Sigmoid colon (tissue), 4 donors: ENCODE results near the gene HIVEP2.

ENCODE experiments used
- CTCF ChIP-seq, 4 experiments: fragments of 450-650 bp in 3 of 4; fragments of 200-600 bp in 1 of 4; IDR thresholded peaks; one replicate each; pipeline ENCODE4 v1.5.1; 2016 to 2019; ENCODE audit warnings: antibody characterized with exemption in 4 of 4, mild to moderate bottlenecking in 3 of 4, moderate library complexity in 2 of 4
- POLR2A ChIP-seq, 2 donors: fragments of 450-650 bp; IDR thresholded peaks; one replicate each; pipeline ENCODE4 v1.6.1; 2016; ENCODE audit warnings: antibody characterized with exemption in 2 of 2, mild to moderate bottlenecking in 2 of 2, moderate library complexity in 2 of 2
- POLR2AphosphoS5 ChIP-seq, 4 donors: sonication (generic); formaldehyde crosslinking; IDR thresholded peaks; one replicate each; pipeline ENCODE4 v1.6.1; 2017; ENCODE audit warnings: antibody characterized with exemption in 4 of 4

GRCh38 chr6:142950291-142950690 is 5.3 kb upstream of the HIVEP2 start:
- TF ChIP-seq CTCF (IDR thresholded peaks at IDR 0.05) (no peak), POLR2AphosphoS5 (IDR thresholded peaks at IDR 0.05) (no peak), POLR2A (IDR thresholded peaks at IDR 0.05) (no peak)
